ENCODE results near the gene TRIM39.

GRCh38 chr6:30304002-30304401 lies 22.7 kb upstream of the TRIM39 start:
- no peak for TF ChIP-seq CTCF (IDR thresholded peaks at IDR 0.05 in 8 of 11, conservative IDR thresholded peaks at IDR 0.05 in 3 of 11)
- no peak for TF ChIP-seq POLR2AphosphoS5 (IDR thresholded peaks at IDR 0.05)
- TF ChIP-seq POLR2A (IDR thresholded peaks at IDR 0.05): no peak

Measured in spleen (tissue), 7 donors.